Measurements from ENCODE around the gene CCNG1. TPM values are rescaled to one million over a fixed set of nuclear protein-coding genes. Genes with fewer than 3 reads are reported as not detected.

The CCNG1 gene
- total RNA-seq, 1 donor from 2014 or later: 214 TPM

DNA sequence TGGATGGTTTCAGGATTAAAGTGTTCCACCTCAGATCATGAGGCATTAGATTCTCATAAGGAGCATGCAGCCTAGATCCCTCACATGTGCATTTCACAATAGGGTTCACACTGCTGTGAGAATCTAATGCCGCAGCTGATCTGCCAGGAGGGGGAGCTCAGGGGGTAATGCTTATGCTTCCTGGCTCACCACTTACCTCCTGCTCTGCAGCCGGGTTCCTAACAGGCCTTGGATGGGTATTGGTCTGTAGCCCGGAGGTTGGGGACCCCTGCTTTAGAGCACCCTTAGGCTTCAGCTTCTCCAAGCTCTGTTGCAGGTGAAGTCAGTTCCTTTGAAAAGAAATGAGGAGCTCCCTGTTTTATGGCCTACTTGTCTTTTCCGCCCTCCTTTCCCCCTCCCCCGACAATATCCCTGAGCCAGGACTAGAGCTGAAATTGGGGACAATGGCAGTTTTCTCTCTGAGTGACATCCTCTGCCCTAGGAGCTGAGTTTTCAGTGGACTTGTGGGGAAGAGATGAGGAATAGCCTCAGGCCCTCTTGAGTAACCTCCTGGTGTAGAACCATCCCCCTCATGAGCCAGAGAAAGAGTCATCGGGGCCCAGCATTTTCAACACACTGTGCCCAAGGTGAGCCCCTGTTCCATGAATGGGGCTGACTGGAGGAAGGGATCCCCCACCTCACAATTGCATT, 51.8 kb downstream of the CCNG1 start:
- TF ChIP-seq EZH2 (IDR thresholded peaks at IDR 0.05; ENCODE audit: insufficient read depth, low read length): no peak
- TF ChIP-seq, protein P1, sequence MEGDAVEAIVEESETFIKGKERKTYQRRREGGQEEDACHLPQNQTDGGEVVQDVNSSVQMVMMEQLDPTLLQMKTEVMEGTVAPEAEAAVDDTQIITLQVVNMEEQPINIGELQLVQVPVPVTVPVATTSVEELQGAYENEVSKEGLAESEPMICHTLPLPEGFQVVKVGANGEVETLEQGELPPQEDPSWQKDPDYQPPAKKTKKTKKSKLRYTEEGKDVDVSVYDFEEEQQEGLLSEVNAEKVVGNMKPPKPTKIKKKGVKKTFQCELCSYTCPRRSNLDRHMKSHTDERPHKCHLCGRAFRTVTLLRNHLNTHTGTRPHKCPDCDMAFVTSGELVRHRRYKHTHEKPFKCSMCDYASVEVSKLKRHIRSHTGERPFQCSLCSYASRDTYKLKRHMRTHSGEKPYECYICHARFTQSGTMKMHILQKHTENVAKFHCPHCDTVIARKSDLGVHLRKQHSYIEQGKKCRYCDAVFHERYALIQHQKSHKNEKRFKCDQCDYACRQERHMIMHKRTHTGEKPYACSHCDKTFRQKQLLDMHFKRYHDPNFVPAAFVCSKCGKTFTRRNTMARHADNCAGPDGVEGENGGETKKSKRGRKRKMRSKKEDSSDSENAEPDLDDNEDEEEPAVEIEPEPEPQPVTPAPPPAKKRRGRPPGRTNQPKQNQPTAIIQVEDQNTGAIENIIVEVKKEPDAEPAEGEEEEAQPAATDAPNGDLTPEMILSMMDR (IDR thresholded peaks at IDR 0.05; ENCODE audit: insufficient read depth, low read depth, low read length): no peak
- no peaks in the 10 kb centered on the region for H3K4me1 Mint-ChIP-seq (ENCODE audit: low read depth, unreplicated experiment)
- no peaks in the 10 kb centered on the region for H3K9me3 Mint-ChIP-seq (ENCODE audit: unreplicated experiment)

DNA sequence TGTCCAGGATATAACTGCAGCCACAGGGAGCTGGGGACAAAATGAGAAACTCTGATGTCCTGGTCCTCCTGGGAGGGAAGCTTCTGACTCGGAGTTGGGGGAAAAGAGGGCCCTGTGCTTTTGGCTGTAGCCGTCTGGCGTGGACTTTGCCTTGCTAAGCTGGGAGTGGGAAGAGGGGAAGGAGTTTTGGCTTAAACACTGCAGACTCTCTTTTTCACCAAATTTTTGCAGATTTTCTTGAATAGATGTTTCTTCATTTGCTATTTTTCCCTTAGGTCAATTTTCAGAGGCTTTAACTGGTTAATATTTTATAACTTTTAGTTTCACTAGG, 52.3 kb downstream of the CCNG1 start:
- Histone ChIP-seq H3K9ac (ENCODE audit: low read length) (no peak overlapping the region), H4K20me1 (ENCODE audit: insufficient read depth, low read length) (no peaks in the 10 kb centered on the region), H3K27ac (ENCODE audit: low read depth, low read length) (no peak overlapping the region), H3K36me3 (ENCODE audit: insufficient read depth, low read length) (peaks cover 2% of the 10 kb centered on the region), H3K4me1 (ENCODE audit: insufficient read depth, low read length) (no peaks in the 10 kb centered on the region), H3K4me3 (ENCODE audit: insufficient read depth, low read depth, low read length) (no peak overlapping the region), H3K79me2 (ENCODE audit: insufficient read depth, low read length) (no peaks in the 10 kb centered on the region), H2AFZ (ENCODE audit: low read depth, low read length) (no peak overlapping the region), H3K27me3 (ENCODE audit: insufficient read depth, low read length) (no peaks in the 10 kb centered on the region), H3K4me2 (ENCODE audit: low read length) (no peak overlapping the region), H3K9me3 (ENCODE audit: insufficient read depth, low read depth, low read length) (no peaks in the 10 kb centered on the region)
- H3K27me3 Mint-ChIP-seq (ENCODE audit: low read depth, unreplicated experiment): no peaks in the 10 kb centered on the region
- no peaks in the 10 kb centered on the region for H3K36me3 Mint-ChIP-seq (ENCODE audit: low read depth, unreplicated experiment)
- no peak overlapping the region for H3K27ac Mint-ChIP-seq (ENCODE audit: unreplicated experiment)
- no peak for FAIRE-seq
- no peaks in the 10 kb centered on the region for H3K9me3 Mint-ChIP-seq (ENCODE audit: unreplicated experiment)
- TF ChIP-seq EZH2 (IDR thresholded peaks at IDR 0.05; ENCODE audit: insufficient read depth, low read length): no peak
- TF ChIP-seq, protein P1 (IDR thresholded peaks at IDR 0.05; ENCODE audit: insufficient read depth, low read depth, low read length): no peak
- H3K4me3 Mint-ChIP-seq (ENCODE audit: unreplicated experiment): no peak overlapping the region
- no peaks in the 10 kb centered on the region for H3K4me1 Mint-ChIP-seq (ENCODE audit: low read depth, unreplicated experiment)
- DNase-seq (ENCODE audit: low read depth): no peak

More for the DNA sequence above, 51.8 kb downstream of the CCNG1 start:
- Mint-ChIP-seq H3K27me3 (ENCODE audit: low read depth, unreplicated experiment) (no peaks in the 10 kb centered on the region), H3K27ac (ENCODE audit: unreplicated experiment) (no peak overlapping the region), H3K4me3 (ENCODE audit: unreplicated experiment) (no peak overlapping the region), H3K36me3 (ENCODE audit: low read depth, unreplicated experiment) (no peaks in the 10 kb centered on the region)
- Histone ChIP-seq H3K79me2 (ENCODE audit: insufficient read depth, low read length) (no peaks in the 10 kb centered on the region), H3K27ac (ENCODE audit: low read depth, low read length) (no peak overlapping the region), H3K9ac (ENCODE audit: low read length) (no peak overlapping the region), H3K4me1 (ENCODE audit: insufficient read depth, low read length) (no peaks in the 10 kb centered on the region), H3K4me2 (ENCODE audit: low read length) (no peak overlapping the region), H3K27me3 (ENCODE audit: insufficient read depth, low read length) (no peaks in the 10 kb centered on the region), H3K9me3 (ENCODE audit: insufficient read depth, low read depth, low read length) (no peaks in the 10 kb centered on the region), H3K36me3 (ENCODE audit: insufficient read depth, low read length) (peaks cover 2% of the 10 kb centered on the region), H2AFZ (ENCODE audit: low read depth, low read length) (no peak overlapping the region), H4K20me1 (ENCODE audit: insufficient read depth, low read length) (no peaks in the 10 kb centered on the region), H3K4me3 (ENCODE audit: insufficient read depth, low read depth, low read length) (no peak overlapping the region)
- DNase-seq (ENCODE audit: low read depth) (no peak), FAIRE-seq (no peak)

Other genes starting within 250 kb of the CCNG1 start
- 15.7 and 15.9 TPM in 2 replicates for gene NUDCD2, start 22.5 kb downstream of the CCNG1 start, total RNA-seq
- 3.2 and 4.0 TPM in 2 replicates for gene HMMR, start 23.0 kb downstream of the CCNG1 start, total RNA-seq
- 38.7 and 41.0 TPM in 2 replicates for gene MAT2B, start 68.0 kb downstream of the CCNG1 start, total RNA-seq

Measured in astrocyte (in vitro differentiated cells and primary cell).